ENCODE results near the gene TEDDM1. TPM values are rescaled to one million over a fixed set of nuclear protein-coding genes. Genes with fewer than 3 reads are reported as not detected.

Gene TEDDM1
- total and polyA plus RNA-seq, 2 donors (not counting 3 experiments of a cell fraction or from before 2014, with no cell fraction given), result not detected

DNA sequence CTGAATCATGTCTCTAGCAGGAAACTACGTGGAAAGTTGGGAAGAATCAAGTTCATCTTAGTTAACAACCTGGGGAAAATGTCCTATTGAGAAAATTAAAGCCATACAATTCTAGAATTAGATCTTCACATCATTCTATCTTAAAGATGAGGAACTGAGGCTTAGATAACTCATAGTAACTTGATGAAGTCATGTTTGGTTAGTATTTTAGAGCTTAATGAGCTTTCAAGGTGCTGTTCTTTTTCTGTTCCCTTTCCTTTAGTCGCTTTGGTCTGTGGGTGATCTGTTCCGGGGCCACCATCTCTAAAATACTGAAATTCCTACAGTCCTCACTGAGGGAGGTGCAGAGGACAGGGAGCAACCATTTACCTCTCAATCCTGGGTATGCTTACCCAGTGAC lies 4.6 kb downstream of the TEDDM1 start:
- H3K4me3 ChIP-seq (replicated peaks in 1 of 3; ENCODE audit: insufficient read depth in 1 of 3, low read depth in 1 of 3, low read length in 3 of 3), result no peak overlapping the region
- no peaks in the 10 kb centered on the region for H3K36me3 ChIP-seq (ENCODE audit: control insufficient read depth in 2 of 2, extremely low read depth in 1 of 2, insufficient read depth in 2 of 2, low read length in 2 of 2)
- H3K4me2 ChIP-seq (ENCODE audit: insufficient read depth, low read length), result no peak overlapping the region
- CTCF ChIA-PET, result interaction anchor here (1.4 to 10.7 kb wide), 5 partner anchors 12 to 314 kb away, joined by 3 to 670 read pairs (median 49); no protein-coding TSS in a partner anchor
- H3K9me3 ChIP-seq (replicated peaks; ENCODE audit: control insufficient read depth, insufficient read depth, low read length), result no peaks in the 10 kb centered on the region
- H3K9ac ChIP-seq (replicated peaks; ENCODE audit: extremely low read depth, insufficient read depth, low read length), result no peak overlapping the region
- H2AFZ ChIP-seq (ENCODE audit: low read depth, low read length), result no peak overlapping the region
- H4K20me1 ChIP-seq (replicated peaks; ENCODE audit: control insufficient read depth, extremely low read depth, insufficient read depth, low read length), result no peaks in the 10 kb centered on the region
- H3K27me3 ChIP-seq (ENCODE audit: control insufficient read depth in 2 of 2, insufficient read depth in 2 of 2, low read length in 2 of 2), result no peaks in the 10 kb centered on the region
- dilution Hi-C loops (cut with MboI; ENCODE audit: extremely low pct_ligation_motif_present, low sequenced_read_pairs), result no loop called here
- TF ChIP-seq, protein P1, sequence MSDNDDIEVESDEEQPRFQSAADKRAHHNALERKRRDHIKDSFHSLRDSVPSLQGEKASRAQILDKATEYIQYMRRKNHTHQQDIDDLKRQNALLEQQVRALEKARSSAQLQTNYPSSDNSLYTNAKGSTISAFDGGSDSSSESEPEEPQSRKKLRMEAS (IDR thresholded peaks at IDR 0.05; ENCODE audit: insufficient read depth, insufficient read length), result no peak
- TF ChIP-seq, protein P2, sequence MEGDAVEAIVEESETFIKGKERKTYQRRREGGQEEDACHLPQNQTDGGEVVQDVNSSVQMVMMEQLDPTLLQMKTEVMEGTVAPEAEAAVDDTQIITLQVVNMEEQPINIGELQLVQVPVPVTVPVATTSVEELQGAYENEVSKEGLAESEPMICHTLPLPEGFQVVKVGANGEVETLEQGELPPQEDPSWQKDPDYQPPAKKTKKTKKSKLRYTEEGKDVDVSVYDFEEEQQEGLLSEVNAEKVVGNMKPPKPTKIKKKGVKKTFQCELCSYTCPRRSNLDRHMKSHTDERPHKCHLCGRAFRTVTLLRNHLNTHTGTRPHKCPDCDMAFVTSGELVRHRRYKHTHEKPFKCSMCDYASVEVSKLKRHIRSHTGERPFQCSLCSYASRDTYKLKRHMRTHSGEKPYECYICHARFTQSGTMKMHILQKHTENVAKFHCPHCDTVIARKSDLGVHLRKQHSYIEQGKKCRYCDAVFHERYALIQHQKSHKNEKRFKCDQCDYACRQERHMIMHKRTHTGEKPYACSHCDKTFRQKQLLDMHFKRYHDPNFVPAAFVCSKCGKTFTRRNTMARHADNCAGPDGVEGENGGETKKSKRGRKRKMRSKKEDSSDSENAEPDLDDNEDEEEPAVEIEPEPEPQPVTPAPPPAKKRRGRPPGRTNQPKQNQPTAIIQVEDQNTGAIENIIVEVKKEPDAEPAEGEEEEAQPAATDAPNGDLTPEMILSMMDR (IDR thresholded peaks at IDR 0.05; ENCODE audit: extremely low read depth in 1 of 2, insufficient read depth in 1 of 2, low read depth in 1 of 2, low read length in 2 of 2), result no peak
- TF ChIP-seq POLR2A (IDR thresholded peaks at IDR 0.05; ENCODE audit: low read depth, low read length) (no peak), POLR2AphosphoS5 (IDR thresholded peaks at IDR 0.05; ENCODE audit: insufficient read depth, low read depth, low read length) (no peak), FOS (IDR thresholded peaks at IDR 0.05; ENCODE audit: borderline replicate concordance, insufficient read depth, low read length) (no peak), JUN (IDR thresholded peaks at IDR 0.05; ENCODE audit: borderline replicate concordance, insufficient read depth, insufficient read length, low read depth) (no peak), GATA2 (IDR thresholded peaks at IDR 0.05; ENCODE audit: insufficient read depth, insufficient read length, low read depth, low read length) (no peak), MYC (IDR thresholded peaks at IDR 0.05; ENCODE audit: low read depth, low read length) (no peak), EZH2 (IDR thresholded peaks at IDR 0.05; ENCODE audit: borderline replicate concordance, low read depth, low read length, severe bottlenecking) (no peak)
- H3K27ac ChIP-seq (ENCODE audit: insufficient read depth, low read depth, low read length), result no peak overlapping the region
- no TSS peak for BruUV-seq (replicated peaks)
- FAIRE-seq (no peak), DNase-seq (ENCODE audit: low read depth, low spot score) (no peak)
- peaks cover 4% of the 10 kb centered on the region for H3K79me2 ChIP-seq (ENCODE audit: control insufficient read depth, insufficient read depth, low read length)
- intact Hi-C loops (cut with micrococcal nuclease), result loop anchor here (1.0 kb wide), 3 partner anchors 253 to 917 kb away; no protein-coding TSS in a partner anchor
- no peaks in the 10 kb centered on the region for H3K4me1 ChIP-seq (ENCODE audit: control insufficient read depth, extremely low read depth, insufficient read depth, low read length)
- POLR2A ChIA-PET, result no interaction called here
- H3K9me1 ChIP-seq (replicated peaks; ENCODE audit: control insufficient read depth, extremely low read depth, insufficient read depth, low read length), result no peaks in the 10 kb centered on the region

Measured in endothelial cell of umbilical vein (primary cell).